Transverse colon (tissue), 4 donors: Measurements from ENCODE around the gene FAM83F.

Experiments used
- CTCF ChIP-seq, 5 experiments: fragments of 200-600 bp in 3 of 5; fragments of 450-650 bp in 2 of 5; sonication (generic) in 3 of 5; IDR thresholded peaks; 1 replicate in 2 of 5; 2 replicates in 3 of 5; pipeline ENCODE4 v1.5.1; 2016 to 2017; ENCODE audit warnings: antibody characterized with exemption in 5 of 5, inconsistent platforms in 3 of 5, mild to moderate bottlenecking in 2 of 5, moderate library complexity in 1 of 5
- POLR2A ChIP-seq: fragments of 450-650 bp; IDR thresholded peaks from one replicate; pipeline ENCODE4 v1.6.1; 2016; ENCODE audit warnings: antibody characterized with exemption, mild to moderate bottlenecking, moderate library complexity
- POLR2AphosphoS5 ChIP-seq, 3 donors: sonication (generic); formaldehyde crosslinking; IDR thresholded peaks; one replicate each; pipeline ENCODE4 v1.6.1; 2016; ENCODE audit warnings: antibody characterized with exemption in 3 of 3

- no peak for TF ChIP-seq POLR2A
- no peak for TF ChIP-seq POLR2AphosphoS5 (IDR thresholded peaks at IDR 0.05)
- no peak for TF ChIP-seq CTCF (IDR thresholded peaks at IDR 0.05)
Observed at GRCh38 chr22:39954584-39955055, 40.1 kb upstream of the FAM83F start.
